ENCODE data around the gene BLACAT1. TPM values are rescaled to one million over a fixed set of nuclear protein-coding genes. Genes with fewer than 3 reads are reported as not detected.

Gene BLACAT1
- total RNA-seq, 1 experiment from 2014 or later: 9.8 TPM

DNA sequence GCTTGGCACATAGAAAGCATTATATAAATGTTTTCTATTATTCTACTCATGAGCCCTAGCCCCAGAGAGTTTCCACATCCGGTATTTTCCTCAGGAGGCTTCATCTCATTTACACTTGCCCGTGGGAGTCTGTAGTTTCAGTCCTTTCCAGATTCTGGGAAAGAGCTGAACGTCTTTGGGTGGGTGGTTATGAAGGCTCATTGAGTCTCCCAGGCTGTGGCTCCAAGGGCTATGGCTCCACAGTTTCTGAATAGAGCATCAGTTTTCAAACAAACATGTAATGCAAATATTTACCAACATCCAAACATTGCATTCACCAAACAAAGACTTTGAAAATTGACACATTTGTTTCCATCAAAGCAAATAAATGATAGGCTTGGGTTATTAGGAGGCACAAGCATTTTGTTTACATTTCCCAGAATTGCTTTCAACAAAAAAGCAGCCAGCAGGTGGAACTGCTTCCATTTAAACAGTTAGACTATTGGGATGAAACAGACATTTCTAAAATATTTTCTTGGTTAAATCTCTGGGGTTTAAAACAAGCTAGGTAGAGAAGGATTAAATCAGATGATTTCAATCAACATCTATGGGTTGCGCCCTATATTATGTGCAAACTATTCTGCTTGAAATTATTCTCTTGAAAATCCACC lies 32.7 kb downstream of the BLACAT1 start (continued):
- no peak for TF ChIP-seq ZNF219 (CRISPR knock-in tag; IDR thresholded peaks at IDR 0.05; ENCODE audit: borderline replicate concordance)
- TF ChIP-seq, protein P1, sequence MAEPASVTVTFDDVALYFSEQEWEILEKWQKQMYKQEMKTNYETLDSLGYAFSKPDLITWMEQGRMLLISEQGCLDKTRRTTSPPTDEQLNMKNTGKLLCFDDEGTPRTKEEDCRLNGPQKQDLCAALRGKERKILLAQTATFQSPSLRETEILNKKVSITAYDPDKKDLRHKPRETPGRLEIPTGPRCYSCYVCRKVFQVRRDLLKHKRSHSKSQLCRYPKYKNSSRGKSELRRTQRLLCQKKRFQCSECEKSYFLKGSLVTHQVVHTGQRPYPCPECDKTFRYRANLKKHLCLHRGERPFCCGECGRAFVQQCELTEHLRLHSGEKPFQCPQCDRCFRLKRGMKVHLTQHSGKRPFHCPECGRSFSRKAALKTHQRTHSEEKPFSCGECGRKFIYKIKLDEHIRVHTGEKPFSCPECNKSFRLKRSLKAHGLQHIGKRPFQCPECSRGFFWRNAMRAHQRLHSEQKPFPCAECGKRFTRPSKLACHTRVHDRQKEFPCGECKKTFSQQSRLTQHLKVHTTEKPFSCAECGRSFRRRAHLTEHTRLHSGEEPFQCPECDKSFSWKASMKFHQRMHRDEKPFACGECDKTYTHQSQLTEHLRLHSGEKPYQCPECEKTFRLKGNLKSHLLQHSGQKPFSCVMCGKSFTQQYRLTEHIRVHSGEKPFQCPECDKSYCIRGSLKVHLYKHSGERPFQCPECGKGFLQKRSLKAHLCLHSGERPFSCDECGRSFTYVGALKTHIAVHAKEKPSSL (CRISPR knock-in tag; conservative IDR thresholded peaks at IDR 0.05): no peak

DNA sequence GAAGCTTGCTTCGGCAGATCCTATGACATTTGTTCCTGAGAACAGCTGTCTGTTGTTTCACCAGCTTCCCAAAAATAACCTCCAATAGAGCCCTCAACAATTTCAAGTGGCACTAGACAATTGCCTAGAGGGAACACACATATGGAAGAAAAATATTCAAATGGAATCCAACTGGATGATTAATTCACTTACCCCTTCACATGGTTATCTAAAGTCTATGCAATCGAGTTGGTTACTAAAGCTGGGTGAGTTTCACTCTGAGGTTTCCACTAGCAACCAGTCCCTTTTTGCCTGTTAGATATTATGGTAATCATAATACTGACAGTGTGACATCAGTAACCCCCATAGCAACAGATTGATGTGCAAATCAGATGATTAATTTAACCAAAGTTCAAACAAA lies 34.0 kb downstream of the BLACAT1 start, which contains the start of gene LEMD1:
Gene LEMD1, minus strand, starts transcription at position 259 of the 400 bp plus-strand sequence. CDS start 1,520 bp downstream, outside the sequence.
- no peak within 1 kb of the TSS for H3K4me3 Mint-ChIP-seq
- peaks cover 42% of the 10 kb centered on the region for H3K4me1 Mint-ChIP-seq
- no peaks in the 10 kb centered on the region for H3K9me3 Mint-ChIP-seq
- peaks cover 29% of the 10 kb centered on the region for H3K27me3 Mint-ChIP-seq (ENCODE audit: low read depth)
- no peak for DNase-seq (ENCODE audit: low spot score)
- H3K27ac Mint-ChIP-seq: no peak within 1 kb of the TSS
- ChIA-PET CTCF (interaction anchor here (0.6 to 7.7 kb wide), 7 partner anchors 9 to 102 kb away, joined by 3 to 69 read pairs (median 4); no protein-coding TSS in a partner anchor), POLR2A (no interaction called here)
- no peaks in the 10 kb centered on the region for H3K36me3 Mint-ChIP-seq
- ATAC-seq: no peak
- TF ChIP-seq NR3C1 (CRISPR knock-in tag; conservative IDR thresholded peaks at IDR 0.05; ENCODE audit: low read depth): no peak
- TF ChIP-seq HMGXB4 (CRISPR knock-in tag; IDR thresholded peaks at IDR 0.05): no peak
- no peak for TF ChIP-seq TEAD1 (CRISPR knock-in tag; IDR thresholded peaks at IDR 0.05)
- no peak for TF ChIP-seq TEAD4 (CRISPR knock-in tag; IDR thresholded peaks at IDR 0.05)
- TF ChIP-seq, protein P2, sequence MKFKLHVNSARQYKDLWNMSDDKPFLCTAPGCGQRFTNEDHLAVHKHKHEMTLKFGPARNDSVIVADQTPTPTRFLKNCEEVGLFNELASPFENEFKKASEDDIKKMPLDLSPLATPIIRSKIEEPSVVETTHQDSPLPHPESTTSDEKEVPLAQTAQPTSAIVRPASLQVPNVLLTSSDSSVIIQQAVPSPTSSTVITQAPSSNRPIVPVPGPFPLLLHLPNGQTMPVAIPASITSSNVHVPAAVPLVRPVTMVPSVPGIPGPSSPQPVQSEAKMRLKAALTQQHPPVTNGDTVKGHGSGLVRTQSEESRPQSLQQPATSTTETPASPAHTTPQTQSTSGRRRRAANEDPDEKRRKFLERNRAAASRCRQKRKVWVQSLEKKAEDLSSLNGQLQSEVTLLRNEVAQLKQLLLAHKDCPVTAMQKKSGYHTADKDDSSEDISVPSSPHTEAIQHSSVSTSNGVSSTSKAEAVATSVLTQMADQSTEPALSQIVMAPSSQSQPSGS (CRISPR knock-in tag; IDR thresholded peaks at IDR 0.05; ENCODE audit: borderline replicate concordance, low read depth): no peak

DNA sequence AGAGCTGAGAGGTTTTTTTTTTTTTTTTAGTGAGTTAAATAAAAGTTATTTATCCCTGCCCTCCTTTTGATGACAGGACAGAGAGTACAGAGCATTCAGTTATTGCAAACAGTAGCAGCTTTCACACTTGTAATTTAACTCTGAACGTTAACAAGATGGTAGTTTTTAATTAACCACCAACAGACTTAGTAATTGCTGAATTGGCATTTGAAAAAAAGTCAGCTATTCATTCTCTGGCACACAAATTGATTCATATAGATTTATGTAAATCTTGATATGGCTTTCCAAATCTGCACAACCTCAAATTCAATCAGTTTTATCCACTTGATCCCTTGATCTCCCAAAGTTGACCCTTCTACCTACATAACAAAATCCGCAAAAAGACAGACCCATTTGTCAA lies 34.9 kb downstream of the BLACAT1 start:
- peaks cover 34% of the 10 kb centered on the region for H3K4me1 Mint-ChIP-seq
- peaks cover 21% of the 10 kb centered on the region for H3K27me3 Mint-ChIP-seq (ENCODE audit: low read depth)
- POLR2A ChIA-PET: no interaction called here
- no peak for ATAC-seq
- H3K9me3 Mint-ChIP-seq: no peaks in the 10 kb centered on the region
- no peaks in the 10 kb centered on the region for H3K36me3 Mint-ChIP-seq
- no peak overlapping the region for H3K27ac Mint-ChIP-seq
- no peak for TF ChIP-seq ETV6 (CRISPR knock-in tag; IDR thresholded peaks at IDR 0.05)
- TF ChIP-seq FOXP4 (CRISPR knock-in tag; IDR thresholded peaks at IDR 0.05): no peak
- TF ChIP-seq ZNF396 (CRISPR knock-in tag; IDR thresholded peaks at IDR 0.05; ENCODE audit: borderline replicate concordance): no peak
- TF ChIP-seq ATF6 (CRISPR knock-in tag; IDR thresholded peaks at IDR 0.05): no peak
- CTCF ChIA-PET: interaction anchor here (1.0 to 7.7 kb wide), 5 partner anchors 10 to 267 kb away, joined by 3 to 69 read pairs (median 4); no protein-coding TSS in a partner anchor
- no peak for DNase-seq (ENCODE audit: low spot score)
- no peak overlapping the region for H3K4me3 Mint-ChIP-seq

All from WTC11 (cell line).